Measurements from ENCODE around the gene TPSD1.
"Not testable (repeated sequence)": the region's sequence is repeated elsewhere in the genome, so short reads cannot be mapped to it uniquely, and the experiment has no call there.

Gene TPSD1

DNA sequence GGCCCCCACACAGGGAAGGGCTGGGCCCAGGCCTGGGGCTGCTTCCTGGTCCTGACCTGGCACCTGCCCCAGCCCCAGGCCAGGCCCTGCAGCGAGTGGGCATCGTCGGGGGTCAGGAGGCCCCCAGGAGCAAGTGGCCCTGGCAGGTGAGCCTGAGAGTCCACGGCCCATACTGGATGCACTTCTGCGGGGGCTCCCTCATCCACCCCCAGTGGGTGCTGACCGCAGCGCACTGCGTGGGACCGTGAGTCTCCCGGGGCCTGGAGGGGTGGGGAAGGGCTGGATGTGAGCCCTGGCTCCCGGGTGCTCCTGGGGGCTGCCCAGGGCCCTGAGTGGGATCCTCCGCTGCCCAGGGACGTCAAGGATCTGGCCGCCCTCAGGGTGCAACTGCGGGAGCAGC, 14.8 kb upstream of the TPSD1 start:
- DNase-seq (ENCODE audit: low read depth) = not testable (repeated sequence)

DNA sequence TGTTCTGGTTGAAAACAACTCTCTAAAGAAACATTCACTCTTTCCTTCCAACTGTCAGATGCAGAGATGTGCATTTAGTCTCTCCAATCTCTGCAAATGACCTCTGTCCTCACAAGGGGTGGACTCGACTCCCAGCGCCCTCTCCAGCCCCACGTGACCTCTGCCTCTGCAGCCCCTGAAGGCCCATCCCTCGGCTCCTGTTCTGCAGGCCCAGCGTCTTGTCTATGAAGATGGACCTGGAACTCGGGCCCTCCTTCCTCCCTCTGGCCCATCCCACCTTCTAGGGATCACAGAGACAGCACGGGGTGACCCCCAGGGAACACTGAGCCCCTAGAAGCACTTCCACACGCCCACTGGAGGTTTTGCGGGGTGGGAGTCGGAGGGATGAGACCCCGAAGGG, 12.5 kb upstream of the TPSD1 start:
- DNase-seq (ENCODE audit: low read depth) = not testable (repeated sequence)

DNA sequence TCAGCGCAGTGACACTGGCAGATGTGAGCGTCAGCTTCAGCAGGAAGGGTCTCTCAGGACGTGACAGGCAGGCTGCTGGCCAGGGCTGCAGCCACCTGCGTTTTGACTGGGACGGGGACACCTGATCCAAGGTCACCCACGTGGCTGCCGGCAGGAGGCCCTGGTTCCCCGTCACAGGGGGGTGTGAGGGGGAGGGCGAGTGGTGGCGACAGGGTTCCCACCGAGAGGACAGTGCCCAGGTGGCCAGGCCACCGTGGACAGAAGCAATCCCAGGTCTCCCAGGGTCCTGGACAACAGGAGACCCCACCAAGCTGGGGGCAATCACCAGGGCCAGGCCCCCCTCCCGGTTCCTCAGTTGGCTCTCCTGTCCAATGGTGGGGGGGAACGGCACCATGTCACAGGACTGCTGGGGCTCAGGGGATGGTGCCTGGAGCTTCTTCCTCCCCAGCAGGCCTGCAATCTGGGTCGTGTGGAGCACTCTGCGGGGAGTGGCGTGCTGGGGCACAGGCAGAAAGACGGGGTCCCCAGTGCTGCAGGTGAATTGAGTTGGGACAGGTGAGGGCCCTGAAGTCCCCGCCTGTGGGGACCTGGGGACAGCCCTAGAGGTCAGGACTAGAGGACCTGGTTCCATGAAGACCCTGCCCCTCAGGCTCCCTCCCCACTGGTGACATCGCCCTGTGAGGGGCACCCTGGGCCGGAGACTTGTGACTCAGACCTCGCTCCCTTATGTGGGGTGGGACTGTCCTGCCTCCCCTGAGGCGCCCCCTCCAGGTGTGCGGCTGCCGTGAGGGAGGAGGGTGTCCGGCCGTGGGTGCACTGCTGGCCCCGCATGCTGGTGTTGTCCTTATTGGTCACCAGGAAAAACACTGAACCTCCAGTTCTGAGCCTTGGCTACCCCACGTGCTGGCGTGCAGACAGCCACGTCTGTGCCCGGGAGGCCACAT, 11.7 kb upstream of the TPSD1 start:
- not testable (repeated sequence) for DNase-seq (ENCODE audit: low read depth)

DNA sequence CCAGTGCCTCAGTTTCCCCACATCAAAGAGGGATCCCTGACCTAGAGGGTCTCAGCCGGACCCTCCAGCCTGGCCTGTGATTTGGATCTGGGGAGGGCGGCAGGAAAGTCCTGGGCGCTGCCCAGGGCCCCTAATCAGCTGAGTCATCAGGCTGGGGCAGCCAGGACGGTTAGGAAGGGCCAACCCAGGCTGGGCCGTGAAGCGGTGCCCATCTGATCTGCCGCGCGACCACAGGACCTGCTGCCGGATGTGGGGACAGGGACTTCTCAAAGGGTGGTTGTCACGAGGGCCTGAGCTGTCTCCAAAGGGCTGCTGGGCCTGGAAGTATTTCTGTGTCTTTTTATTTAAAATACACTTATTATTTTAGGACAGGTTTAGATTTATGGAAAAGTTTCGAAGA, 11.0 kb upstream of the TPSD1 start:
- DNase-seq (ENCODE audit: low read depth) = no peak

DNA sequence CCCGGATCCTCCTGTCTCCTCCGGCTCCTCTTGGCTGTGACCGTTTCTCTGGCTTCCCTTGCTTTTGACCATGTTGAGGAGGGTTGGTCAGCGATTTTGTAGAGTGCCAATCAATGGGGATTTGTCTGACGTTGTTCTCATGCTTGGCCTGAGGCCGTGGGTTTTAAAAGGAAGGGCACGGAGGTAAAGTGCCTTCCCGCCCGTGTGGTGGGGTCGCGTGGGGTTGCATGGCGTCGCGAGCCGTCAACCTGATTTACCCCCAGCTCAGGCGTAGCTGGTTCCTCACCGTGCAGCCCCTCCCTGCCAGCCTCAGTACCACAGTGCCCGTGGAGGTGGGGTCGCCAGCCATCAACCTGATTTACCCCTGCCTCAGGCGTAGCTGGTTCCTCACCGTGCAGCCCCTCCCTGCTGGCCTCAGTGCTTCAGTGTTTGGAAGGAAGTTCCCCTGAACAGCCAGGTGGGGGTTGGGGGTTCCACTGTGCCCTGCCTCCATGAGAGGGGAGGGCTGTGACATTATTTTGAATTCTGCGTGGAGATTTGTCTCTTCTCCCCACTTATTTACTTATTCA, 10.3 kb upstream of the TPSD1 start:
- no peak for DNase-seq (ENCODE audit: low read depth)

DNA sequence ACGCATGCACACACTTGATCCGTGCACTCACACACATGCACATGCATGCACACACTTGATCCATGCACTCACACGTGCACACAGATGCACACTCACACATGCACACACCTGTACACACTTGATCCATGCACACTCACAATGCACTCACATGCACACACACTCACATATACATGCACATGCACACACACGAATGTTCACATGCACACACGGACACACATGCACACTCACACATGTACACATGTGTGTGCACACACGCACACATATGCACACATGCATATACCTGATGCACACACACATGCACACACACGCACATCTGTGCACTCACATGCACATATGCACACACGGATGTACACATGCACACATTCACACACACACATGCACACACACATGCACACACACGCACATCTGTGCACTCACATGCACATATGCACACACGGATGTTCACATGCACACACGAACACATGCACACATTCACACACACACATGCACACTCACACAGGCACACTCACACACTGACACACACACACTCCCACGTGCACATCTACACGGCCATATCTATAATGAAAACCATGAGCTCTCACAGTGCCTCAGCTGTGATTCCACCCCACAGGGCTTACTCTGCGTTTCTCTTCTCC, 7.8 kb upstream of the TPSD1 start:
- DNase-seq (ENCODE audit: low read depth) = not testable (repeated sequence)

DNA sequence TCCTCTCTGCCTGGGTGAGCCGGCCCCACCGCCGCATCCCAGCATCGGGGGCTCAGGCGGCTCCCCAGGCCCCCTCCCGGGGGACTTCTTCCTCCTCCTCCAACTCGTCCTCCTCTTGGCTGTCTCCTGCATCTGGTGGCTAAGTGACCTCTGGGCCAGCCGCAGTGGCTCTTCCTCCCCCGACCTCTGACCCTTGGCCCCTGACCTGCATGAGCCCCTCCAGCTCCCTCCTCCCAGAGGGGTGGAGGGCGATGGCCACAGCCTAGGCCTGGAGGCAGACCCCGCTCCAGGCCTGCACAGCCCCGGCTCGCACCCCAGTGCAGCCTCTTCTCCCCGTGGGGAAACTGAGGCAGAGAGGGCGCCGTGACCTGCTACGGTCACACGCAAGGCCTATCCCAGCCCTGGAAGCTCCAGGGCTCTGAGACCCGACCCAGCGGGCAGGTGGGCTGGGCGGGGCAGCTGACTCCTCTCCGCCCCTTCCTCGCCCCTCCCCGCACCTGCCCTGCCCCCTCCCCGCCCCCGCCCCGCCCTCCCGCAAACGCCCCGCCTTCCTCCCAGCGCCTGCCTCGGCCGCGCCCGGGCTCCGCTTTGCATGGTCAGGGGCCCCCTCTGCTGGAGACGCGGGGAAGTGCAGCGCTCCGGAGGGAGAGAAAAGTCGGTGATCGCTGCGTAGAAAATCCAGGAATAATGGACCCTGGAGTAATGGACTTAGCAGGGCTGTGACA, 6.7 kb upstream of the TPSD1 start:
- DNase-seq (ENCODE audit: low read depth) = not testable (repeated sequence)

DNA sequence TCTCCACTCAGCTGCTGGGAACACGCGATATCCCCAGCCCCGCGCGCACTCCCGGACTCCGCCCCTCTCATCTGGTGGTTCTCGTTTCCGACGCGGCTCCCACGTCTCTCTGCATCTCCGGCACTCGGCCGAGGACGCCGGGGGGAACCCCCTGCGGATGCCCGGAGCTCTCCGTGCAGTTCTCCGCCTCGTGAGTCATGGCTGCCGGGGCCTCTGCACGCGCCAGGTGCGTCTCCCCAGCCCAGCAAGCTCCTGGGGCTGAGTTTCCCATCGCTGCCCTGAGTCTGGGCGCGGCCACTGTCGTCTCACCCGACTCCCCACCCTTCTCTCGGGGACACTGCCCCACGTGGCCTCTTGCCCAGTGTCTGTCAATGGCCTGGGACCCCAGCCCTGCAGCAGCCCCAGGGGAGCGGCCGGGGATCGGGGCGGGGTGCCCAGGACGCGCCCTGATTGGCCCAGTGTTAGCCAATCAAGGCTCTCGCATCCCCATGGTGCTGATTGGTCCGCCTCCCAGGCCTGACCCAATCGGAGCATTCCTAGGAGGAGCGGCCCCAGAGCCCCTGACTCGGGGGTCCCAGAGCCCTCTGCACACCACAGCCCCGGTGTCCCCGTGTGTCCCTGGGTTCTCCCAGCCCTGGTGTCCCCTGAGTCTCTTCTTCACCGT, 2.0 kb upstream of the TPSD1 start:
- DNase-seq (ENCODE audit: low read depth) = not testable (repeated sequence)

DNA sequence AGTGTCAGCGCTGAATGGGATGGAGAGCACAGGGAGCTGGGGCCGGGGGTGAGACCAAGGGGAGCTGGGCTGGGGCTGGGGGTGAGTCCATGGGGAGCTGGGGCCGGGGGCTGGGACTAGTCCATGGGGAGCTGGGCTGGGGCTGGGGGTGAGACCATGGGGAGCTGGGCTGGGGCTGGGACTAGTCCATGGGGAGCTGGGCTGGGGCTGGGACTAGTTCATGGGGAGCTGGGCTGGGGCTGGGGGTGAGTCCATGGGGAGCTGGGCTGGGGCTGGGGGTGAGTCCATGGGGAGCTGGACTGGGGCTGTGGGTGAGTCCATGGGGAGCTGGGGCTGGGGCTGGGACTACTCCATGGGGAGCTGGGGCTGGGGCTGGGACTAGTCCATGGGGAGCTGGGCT, 1.0 kb upstream of the TPSD1 start:
- not testable (repeated sequence) for DNase-seq (ENCODE audit: low read depth)

DNA sequence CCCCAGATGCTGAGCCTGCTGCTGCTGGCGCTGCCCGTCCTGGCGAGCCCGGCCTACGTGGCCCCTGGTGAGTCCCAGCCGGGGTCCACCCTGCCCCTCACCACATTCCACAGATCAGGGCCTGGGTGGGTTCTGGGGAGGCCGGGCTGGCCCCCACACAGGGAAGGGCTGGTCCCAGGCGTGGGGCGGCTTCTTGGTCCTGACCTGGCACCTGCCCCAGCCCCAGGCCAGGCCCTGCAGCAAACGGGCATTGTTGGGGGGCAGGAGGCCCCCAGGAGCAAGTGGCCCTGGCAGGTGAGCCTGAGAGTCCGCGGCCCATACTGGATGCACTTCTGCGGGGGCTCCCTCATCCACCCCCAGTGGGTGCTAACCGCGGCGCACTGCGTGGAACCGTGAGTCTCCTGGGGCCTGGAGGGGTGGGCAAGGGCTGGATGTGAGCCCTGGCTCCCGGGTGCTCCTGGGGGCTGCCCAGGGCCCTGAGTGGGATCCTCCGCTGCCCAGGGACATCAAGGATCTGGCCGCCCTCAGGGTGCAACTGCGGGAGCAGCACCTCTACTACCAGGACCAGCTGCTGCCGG, 516 bp downstream of the TPSD1 start:
- DNase-seq (ENCODE audit: low read depth) = not testable (repeated sequence)

DNA sequence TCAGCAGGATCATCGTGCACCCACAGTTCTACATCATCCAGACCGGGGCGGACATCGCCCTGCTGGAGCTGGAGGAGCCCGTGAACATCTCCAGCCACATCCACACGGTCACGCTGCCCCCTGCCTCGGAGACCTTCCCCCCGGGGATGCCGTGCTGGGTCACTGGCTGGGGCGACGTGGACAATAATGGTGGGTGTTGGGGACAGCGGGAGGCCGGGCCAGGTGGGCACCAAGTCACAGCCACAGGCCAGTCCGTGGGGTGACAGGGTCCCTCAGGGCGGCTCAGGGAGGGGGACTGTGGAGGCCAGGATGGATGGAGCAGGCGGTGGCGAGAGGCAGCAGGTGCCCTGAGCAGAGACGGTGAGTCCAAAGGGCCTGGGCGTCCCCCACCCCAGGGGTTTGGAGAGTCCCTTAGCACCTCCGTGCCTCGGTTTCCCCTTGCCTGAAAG, 1.0 kb downstream of the TPSD1 start:
- no peak for DNase-seq (ENCODE audit: low read depth)

DNA sequence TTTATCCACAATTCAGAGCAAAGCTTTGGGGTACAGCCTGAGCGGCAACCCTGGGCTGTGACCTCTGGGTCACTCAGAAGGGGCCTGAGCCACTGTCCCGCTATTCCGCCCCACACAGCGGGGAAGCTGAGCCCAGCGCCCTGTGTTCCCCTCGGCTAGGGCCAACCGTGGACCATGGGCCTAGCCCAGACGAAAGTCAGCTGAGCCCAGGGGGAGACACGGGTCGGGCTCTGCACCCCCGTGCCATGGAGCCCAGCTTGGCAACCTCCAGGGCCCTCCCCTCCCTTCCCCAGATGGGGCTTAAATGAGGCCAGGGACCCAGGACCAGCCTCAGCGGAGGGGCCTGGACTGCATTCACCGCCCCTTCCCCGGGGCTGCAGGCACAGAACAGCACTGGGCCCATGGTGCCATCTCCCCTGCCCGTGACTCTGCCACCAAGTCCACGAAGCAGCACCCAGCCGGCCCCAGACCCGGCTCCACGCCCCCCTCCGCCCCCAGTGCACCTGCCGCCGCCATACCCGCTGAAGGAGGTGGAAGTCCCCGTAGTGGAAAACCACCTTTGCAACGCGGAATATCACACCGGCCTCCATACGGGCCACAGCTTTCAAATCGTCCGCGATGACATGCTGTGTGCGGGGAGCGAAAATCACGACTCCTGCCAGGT, 1.8 kb downstream of the TPSD1 start:
- DNase-seq (ENCODE audit: low read depth) = no peak

DNA sequence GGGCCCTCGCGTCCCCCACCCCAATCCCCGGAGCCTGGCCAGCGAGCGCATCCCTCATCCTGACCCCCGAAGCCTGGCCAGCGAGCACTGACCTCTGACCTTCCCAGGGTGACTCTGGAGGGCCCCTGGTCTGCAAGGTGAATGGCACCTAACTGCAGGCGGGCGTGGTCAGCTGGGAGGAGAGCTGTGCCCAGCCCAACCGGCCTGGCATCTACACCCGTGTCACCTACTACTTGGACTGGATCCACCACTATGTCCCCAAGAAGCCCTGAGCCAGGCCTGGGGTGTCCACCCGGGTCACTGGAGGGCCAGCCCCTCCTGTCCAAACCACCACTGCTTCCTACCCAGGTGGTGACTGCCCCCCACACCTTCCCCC, 2.3 kb downstream of the TPSD1 start:
- DNase-seq (ENCODE audit: low read depth) = no peak

DNA sequence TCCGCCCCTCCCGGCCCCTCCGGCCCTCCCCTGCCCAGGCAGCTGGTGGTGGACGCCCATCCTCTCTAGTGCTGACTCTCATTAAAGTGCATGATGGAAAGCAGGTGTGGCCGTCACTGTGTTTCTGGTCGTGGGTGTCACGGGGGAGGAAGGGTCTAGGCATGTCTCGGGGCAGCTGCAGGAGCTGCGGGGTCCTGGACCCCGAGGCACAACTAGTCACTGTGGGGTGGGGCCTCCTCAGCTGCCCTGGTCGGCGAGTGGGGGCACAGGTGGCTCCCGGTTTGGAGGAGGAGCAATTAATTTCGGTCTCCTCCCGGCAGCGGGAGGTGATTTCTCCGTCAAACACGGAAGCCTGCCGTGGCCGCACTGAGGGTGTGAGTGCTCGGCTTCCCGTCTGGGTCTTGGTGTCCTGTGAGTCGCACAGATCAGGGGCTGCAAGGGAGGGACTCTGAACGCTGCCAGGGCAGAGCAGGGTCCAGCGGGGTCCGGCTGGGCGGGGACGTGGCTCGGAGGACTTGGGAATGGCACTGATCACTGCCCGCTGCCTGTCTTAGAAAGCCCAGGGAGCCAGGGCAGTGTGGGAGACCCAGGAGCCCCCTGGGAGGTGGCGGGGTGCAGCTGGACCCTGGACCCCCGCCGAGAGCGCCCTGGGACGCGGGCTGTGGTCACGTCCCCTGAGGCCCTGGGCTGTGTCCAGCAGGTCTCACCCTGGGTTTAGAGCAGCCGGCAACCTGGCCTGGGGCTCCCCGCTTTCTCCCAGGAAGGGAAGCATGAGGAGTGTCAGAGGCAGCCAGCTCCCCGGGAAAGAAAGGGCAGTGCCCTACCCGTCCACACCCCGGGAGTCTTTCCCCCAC, 3.3 kb downstream of the TPSD1 start:
- DNase-seq (ENCODE audit: low read depth) = no peak

DNA sequence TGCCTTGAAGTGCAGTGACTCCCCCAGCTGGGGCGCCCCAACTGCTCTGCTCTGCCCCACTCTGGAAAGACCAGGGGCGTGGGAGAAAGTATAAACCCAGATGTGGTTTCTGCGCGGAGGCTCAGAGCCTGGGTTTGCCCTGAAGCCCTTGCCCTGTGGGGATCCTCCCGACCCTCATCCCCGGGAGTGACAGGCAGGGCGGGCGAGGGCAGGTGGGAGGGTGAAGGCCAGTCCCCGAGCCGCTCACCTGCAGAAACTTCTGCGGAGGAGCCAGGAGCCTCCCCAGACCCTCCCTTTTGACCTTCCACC, 3.8 kb downstream of the TPSD1 start:
- no peak for DNase-seq (ENCODE audit: low read depth)

DNA sequence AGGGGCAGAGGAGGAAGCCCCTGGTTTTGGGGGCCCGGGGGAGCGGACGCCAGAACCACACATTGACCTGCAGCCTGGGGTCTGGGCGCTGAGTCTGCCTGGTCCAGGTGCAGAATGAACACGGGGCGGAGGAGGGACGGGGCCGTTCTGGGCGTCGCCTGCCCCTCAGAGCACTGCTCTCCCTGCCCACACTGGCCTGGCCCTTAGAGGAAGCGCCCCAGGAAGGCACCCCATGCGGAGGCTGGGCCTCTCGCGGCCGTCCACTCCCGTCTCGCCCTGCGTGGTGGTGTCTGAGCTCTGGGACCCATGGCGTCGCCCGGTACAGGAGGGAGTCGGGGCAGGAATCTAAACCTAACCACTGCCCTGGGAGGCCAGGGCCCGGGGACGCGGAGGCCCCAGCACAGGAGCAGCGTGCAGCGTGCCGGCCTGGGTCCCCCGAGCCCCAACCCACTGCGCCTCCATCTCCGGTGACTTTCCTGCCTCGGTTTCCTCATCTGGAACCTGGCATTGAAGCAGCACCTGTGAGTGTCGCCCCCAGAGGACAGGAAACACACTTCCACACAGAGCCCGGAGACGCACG, 4.3 kb downstream of the TPSD1 start:
- no peak for DNase-seq (ENCODE audit: low read depth)

DNA sequence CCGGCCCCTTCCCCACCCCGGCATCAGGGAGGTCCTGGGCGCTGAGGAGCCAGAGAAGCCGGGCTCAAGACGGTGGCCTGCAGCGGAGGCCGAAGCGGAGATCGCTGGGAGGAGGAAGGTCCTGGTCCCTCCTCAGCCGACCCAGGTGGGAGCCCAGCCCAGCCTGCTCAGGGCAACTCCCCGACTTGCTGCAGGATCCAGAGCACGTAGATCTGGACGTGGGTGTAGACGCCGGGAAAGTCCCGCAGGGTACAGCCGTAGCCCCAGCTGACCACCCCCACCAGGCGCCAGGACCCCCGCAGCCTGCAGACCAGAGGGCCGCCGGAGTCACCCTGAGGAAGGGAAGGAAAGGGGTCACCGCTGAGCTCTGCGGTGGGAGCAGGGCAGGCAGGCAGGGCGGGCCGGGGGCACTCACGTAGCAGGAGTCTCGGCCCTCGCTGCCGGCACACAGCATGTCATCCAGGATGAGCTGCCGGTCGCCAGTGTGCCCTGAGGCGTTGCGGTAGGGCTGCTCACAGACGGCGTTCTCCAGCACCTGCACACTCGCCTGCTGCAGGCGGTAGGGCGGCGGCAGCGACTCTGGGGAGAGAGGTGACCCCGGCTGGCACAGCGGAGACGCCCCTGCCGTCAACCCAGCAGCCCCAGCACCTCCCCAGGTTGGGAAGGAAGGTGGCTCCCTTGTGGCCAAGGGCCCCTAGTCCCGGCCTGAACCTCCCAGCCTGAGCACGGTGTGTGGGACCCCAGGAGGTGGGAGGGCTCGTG, 5.4 kb downstream of the TPSD1 start:
- DNase-seq (ENCODE audit: low read depth) = no peak

DNA sequence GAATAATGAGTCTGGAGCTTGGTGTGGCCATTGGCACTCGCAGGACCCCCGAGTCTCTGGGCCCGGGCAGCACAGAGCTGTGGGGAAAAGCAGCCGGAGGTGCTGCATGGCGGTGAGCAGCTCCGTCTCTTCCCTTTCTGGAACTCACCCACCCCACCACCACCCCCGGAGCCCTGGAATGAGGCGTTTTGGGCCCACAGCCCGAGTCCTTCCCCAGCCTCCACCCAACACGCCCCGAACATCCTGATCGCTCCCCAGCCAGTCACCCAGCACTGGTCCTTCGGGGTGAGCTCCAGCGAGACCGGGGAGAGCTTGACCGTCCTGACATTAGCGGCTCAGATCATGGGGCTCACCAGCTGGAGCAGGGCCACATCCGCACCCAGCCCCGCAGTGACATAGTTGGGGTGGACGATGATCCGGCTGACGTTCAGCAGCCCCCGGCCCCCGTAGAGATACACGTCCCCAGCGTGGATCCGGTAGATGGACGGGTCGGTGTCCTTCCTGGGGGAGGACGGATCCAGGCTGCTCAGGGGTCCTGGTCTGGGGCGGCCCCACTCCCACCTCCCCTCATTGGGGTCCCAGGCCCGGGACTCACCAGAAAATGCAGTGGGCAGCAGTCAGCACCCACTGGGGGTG, 6.5 kb downstream of the TPSD1 start:
- DNase-seq (ENCODE audit: low read depth) = no peak

DNA sequence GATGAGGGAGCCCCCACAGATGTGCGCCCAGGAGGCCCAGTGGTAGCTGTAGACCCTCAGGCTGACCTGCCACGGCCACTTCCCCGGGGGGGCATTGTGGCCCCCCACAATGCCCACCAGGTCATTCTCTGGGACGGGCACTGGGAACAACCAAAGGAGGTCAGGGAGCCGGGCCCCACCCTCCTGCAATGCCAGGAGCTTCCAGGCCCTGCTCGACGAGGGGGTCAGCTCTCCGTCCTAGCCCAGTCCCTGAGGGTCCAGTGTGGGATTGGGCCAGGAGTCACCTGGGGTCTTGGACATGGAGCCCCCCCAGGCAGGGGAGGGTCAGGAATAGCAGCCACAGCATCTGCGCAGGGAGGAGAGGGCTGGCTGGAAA, 7.0 kb downstream of the TPSD1 start:
- no peak for DNase-seq (ENCODE audit: low read depth)
